Activated CD4-positive, alpha-beta T cell treated with anti-CD3 and anti-CD28 coated beads, Interleukin-2, amount 10 ng/mL, durations not matched to agents 24 days and 14 days (primary cell): ENCODE data around the gene PRMT1. TPM values are rescaled to one million over a fixed set of nuclear protein-coding genes. Genes with fewer than 3 reads are reported as not detected.

Source experiments
- DNase-seq: peaks from one replicate; pipeline ENCODE4 v3.0.0; 2022
- H3K27ac Mint-ChIP-seq: one replicate; pipeline ENCODE4 v1.8.0; 2022; ENCODE audit warnings: mild to moderate bottlenecking, mixed read lengths
- H3K27me3 Mint-ChIP-seq: one replicate; pipeline ENCODE4 v1.8.0; 2022; ENCODE audit warnings: mixed read lengths
- H3K36me3 Mint-ChIP-seq: one replicate; pipeline ENCODE4 v1.8.0; 2022; ENCODE audit warnings: low read depth, mild to moderate bottlenecking, mixed read lengths
- H3K4me1 Mint-ChIP-seq: one replicate; pipeline ENCODE4 v1.8.0; 2021; ENCODE audit warnings: mixed read lengths
- H3K4me3 Mint-ChIP-seq: one replicate; pipeline ENCODE4 v1.8.0; 2022; ENCODE audit warnings: mild to moderate bottlenecking, moderate library complexity, mixed read lengths
- H3K9me3 Mint-ChIP-seq: one replicate; pipeline ENCODE4 v1.8.0; 2021; ENCODE audit warnings: mixed read lengths
- intact Hi-C: fragments of 100-400 bp; cut with micrococcal nuclease; formaldehyde crosslinking; loops from one replicate; pipeline ENCODE4 v1.15.1; 2023
- total RNA-seq: library from RNA; stranded (reverse); gene quantifications from 2 replicates; pipeline ENCODE4 v1.2.3, GENCODE V29; 2022

The PRMT1 gene
- total RNA-seq, 1 donor from 2014 or later = 512 TPM

GRCh38 chr19:49692147-49692506, 15.1 kb downstream of the PRMT1 start:
- Mint-ChIP-seq H3K36me3 (peaks cover 22% of the 10 kb centered on the region), H3K4me1 (peaks cover 19% of the 10 kb centered on the region), H3K27me3 (peaks cover 13% of the 10 kb centered on the region), H3K4me3 (no peak overlapping the region), H3K27ac (no peak overlapping the region), H3K9me3 (no peaks in the 10 kb centered on the region)
- intact Hi-C loops = no loop called here
- no peak for DNase-seq

DNA sequence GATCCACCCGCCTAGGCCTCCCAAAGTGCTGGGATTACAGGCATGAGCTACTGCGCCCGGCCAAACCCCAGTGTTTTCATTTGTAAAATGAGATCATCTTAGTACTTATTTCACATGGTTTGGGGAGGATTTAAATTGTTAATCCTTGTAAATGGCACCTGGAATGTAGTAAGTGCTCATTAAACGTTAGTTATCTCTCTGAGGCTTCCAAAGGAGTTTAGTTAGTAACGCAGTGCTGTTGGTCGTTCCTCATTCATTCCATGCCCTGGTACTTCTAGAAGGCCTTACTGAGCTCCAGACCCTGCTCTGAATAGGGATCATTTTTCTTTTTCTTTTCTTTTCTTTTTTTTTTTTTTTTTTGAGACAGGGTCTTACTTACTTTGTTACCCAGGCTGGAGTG, 19.0 kb downstream of the PRMT1 start:
- intact Hi-C loops = no loop called here
- peaks cover 3% of the 10 kb centered on the region for H3K4me1 Mint-ChIP-seq
- no peak for DNase-seq
- peaks cover 5% of the 10 kb centered on the region for H3K27me3 Mint-ChIP-seq
- no peaks in the 10 kb centered on the region for H3K9me3 Mint-ChIP-seq
- no peak overlapping the region for H3K27ac Mint-ChIP-seq
- no peaks in the 10 kb centered on the region for H3K36me3 Mint-ChIP-seq
- H3K4me3 Mint-ChIP-seq = no peak overlapping the region

- H3K36me3 Mint-ChIP-seq = no peaks in the 10 kb centered on the region
- no peak for DNase-seq
- peaks cover 5% of the 10 kb centered on the region for H3K27me3 Mint-ChIP-seq
- no peak overlapping the region for H3K27ac Mint-ChIP-seq
- intact Hi-C loops = no loop called here
- H3K9me3 Mint-ChIP-seq = no peaks in the 10 kb centered on the region
- H3K4me1 Mint-ChIP-seq = no peaks in the 10 kb centered on the region
- H3K4me3 Mint-ChIP-seq = no peak overlapping the region
Measured at GRCh38 chr19:49696865-49697264, 19.8 kb downstream of the PRMT1 start.

- H3K36me3 Mint-ChIP-seq = no peaks in the 10 kb centered on the region
- no peak overlapping the region for H3K4me3 Mint-ChIP-seq
- H3K27ac Mint-ChIP-seq = no peak overlapping the region
- H3K27me3 Mint-ChIP-seq = no peaks in the 10 kb centered on the region
- no peaks in the 10 kb centered on the region for H3K9me3 Mint-ChIP-seq
- intact Hi-C loops = no loop called here
- DNase-seq = no peak
- H3K4me1 Mint-ChIP-seq = no peaks in the 10 kb centered on the region
Measured at GRCh38 chr19:49699364-49699763, 22.3 kb downstream of the PRMT1 start.

- Mint-ChIP-seq H3K36me3 (no peaks in the 10 kb centered on the region), H3K4me1 (no peaks in the 10 kb centered on the region), H3K27me3 (no peaks in the 10 kb centered on the region), H3K27ac (no peak overlapping the region), H3K9me3 (no peaks in the 10 kb centered on the region), H3K4me3 (no peak overlapping the region)
- DNase-seq = peak; percentile 62
- intact Hi-C loops = loop anchor here (2.0 kb wide), 1 partner anchor 16 kb away; no protein-coding TSS in a partner anchor
Measured at GRCh38 chr19:49700563-49700962, 23.5 kb downstream of the PRMT1 start.

GRCh38 chr19:49701271-49701786, 24.3 kb downstream of the PRMT1 start:
- no peak overlapping the region for H3K27ac Mint-ChIP-seq
- no peaks in the 10 kb centered on the region for H3K4me1 Mint-ChIP-seq
- intact Hi-C loops = loop anchor here (2.0 kb wide), 1 partner anchor 15 kb away; no protein-coding TSS in a partner anchor
- no peaks in the 10 kb centered on the region for H3K27me3 Mint-ChIP-seq
- H3K9me3 Mint-ChIP-seq = no peaks in the 10 kb centered on the region
- no peaks in the 10 kb centered on the region for H3K36me3 Mint-ChIP-seq
- DNase-seq = no peak
- no peak overlapping the region for H3K4me3 Mint-ChIP-seq

GRCh38 chr19:49704888-49705642, 28.0 kb downstream of the PRMT1 start:
- H3K36me3 Mint-ChIP-seq = no peaks in the 10 kb centered on the region
- H3K27ac Mint-ChIP-seq = no peak overlapping the region
- no peak for DNase-seq
- no peaks in the 10 kb centered on the region for H3K4me1 Mint-ChIP-seq
- no peaks in the 10 kb centered on the region for H3K9me3 Mint-ChIP-seq
- no peaks in the 10 kb centered on the region for H3K27me3 Mint-ChIP-seq
- intact Hi-C loops = no loop called here
- H3K4me3 Mint-ChIP-seq = no peak overlapping the region

- Mint-ChIP-seq H3K4me1 (no peaks in the 10 kb centered on the region), H3K4me3 (no peak overlapping the region), H3K9me3 (no peaks in the 10 kb centered on the region), H3K27ac (no peak overlapping the region), H3K36me3 (no peaks in the 10 kb centered on the region), H3K27me3 (no peaks in the 10 kb centered on the region)
- intact Hi-C loops = no loop called here
- DNase-seq = no peak
Measured at GRCh38 chr19:49705919-49706318, 28.8 kb downstream of the PRMT1 start.

GRCh38 chr19:49710372-49710951, 33.4 kb downstream of the PRMT1 start:
- intact Hi-C loops = no loop called here
- H3K36me3 Mint-ChIP-seq = no peaks in the 10 kb centered on the region
- no peak for DNase-seq
- H3K4me3 Mint-ChIP-seq = no peak overlapping the region
- H3K9me3 Mint-ChIP-seq = no peaks in the 10 kb centered on the region
- peaks cover 4% of the 10 kb centered on the region for H3K4me1 Mint-ChIP-seq
- no peaks in the 10 kb centered on the region for H3K27me3 Mint-ChIP-seq
- no peak overlapping the region for H3K27ac Mint-ChIP-seq

DNA sequence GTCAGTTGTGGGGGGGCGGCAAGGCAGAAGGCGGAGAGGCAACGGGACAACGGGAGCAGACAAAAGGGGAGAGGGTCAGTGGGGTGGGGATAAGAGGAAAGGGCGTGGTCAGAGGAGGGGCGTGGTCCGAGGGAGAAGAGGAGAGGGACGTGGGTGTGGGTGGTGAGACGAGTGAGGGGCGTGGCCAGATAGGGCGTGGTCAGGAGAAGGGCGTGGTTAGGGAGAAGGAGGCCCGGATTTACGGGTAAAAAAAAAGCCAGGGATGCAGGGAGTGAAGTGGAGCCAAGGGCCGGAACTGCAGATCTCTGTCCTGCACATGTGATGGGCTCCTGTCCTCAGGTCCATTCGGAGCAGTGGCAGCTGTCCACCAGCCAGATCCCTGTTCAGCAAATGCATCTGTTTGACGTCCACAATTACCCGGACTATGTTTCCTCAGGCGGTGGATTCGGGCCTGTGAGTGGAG, 35.4 kb downstream of the PRMT1 start:
- no peaks in the 10 kb centered on the region for H3K36me3 Mint-ChIP-seq
- H3K27ac Mint-ChIP-seq = no peak overlapping the region
- DNase-seq = no peak
- intact Hi-C loops = no loop called here
- H3K4me1 Mint-ChIP-seq = peaks cover 8% of the 10 kb centered on the region
- no peaks in the 10 kb centered on the region for H3K9me3 Mint-ChIP-seq
- H3K27me3 Mint-ChIP-seq = no peaks in the 10 kb centered on the region
- H3K4me3 Mint-ChIP-seq = no peak overlapping the region

DNA sequence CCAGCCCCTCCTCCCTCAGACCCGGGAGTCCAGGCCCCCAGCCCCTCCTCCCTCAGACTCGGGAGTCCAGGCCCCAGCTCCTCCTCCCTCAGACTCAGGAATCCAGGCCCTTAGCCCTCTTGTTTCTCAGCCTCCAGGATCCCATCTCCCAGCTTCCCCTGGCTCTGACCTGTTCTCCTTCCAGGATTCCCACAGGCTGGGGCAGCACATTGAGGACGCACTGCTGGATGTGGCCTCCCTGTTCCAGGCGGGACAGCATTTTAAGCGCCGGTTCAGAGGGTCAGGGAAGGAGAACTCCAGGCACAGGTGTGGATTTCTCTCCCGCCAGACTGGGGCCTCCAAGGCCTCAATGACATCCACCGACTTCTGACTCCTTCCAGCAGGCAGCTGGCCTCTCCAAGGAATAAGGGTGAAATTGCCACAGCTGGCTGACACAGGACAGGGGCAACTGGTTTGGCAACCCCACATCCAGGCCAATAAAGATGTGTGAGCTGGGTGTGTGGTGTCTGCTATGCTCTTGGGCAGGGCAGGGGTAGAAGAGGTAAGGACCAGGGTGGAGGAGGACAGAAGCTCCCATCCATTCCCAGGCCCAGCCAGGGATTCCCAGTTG, 36.3 kb downstream of the PRMT1 start:
- intact Hi-C loops = no loop called here
- H3K27ac Mint-ChIP-seq = no peak overlapping the region
- no peaks in the 10 kb centered on the region for H3K27me3 Mint-ChIP-seq
- no peaks in the 10 kb centered on the region for H3K9me3 Mint-ChIP-seq
- no peak for DNase-seq
- H3K4me3 Mint-ChIP-seq = no peak overlapping the region
- peaks cover 12% of the 10 kb centered on the region for H3K4me1 Mint-ChIP-seq
- no peaks in the 10 kb centered on the region for H3K36me3 Mint-ChIP-seq

DNA sequence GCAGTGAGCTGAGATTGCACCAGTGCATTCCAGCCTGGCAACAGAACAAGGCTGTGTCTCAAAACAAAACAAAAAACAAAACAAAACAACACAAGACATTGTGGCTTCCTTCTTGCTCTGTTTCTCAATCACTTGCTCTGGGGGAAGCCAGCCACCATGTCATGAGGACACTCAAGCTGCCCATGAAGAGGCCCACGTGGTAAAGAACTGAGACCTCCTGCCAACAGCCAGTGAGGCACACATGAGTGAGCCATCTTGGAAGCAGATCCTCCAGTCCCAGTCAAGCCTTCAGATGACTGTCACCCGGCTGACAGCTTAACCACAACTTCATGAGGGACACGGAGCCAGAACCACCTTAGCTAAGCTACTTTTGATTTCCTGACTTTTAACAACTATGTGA, 39.1 kb downstream of the PRMT1 start:
- Mint-ChIP-seq H3K36me3 (no peaks in the 10 kb centered on the region), H3K27ac (peak overlapping the region; percentile 29), H3K4me1 (peaks cover 12% of the 10 kb centered on the region), H3K27me3 (no peaks in the 10 kb centered on the region), H3K4me3 (no peak overlapping the region), H3K9me3 (no peaks in the 10 kb centered on the region)
- intact Hi-C loops = loop anchor here (2.0 kb wide), 1 partner anchor 15 kb away; no protein-coding TSS in a partner anchor
- no peak for DNase-seq

DNA sequence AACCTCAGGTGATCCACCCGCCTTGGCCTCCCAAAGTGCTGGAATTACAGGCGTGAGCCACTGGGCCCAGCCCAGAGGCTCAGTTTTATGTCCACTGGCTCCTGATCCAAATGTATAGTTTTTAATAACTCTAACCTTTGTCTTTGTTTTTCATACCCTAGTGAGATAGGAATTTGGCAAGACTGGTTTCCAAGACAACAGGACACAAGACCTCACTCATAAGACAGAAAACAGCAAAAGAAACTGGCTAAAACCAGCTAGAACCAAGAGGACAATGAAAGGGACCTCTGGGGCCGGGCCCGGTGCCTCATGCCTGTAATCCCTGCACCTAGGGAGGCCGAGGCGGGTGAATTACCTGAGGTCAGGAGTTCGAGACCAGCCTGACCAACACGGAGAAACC, 41.4 kb downstream of the PRMT1 start:
- no peak for DNase-seq
- no peaks in the 10 kb centered on the region for H3K9me3 Mint-ChIP-seq
- no peaks in the 10 kb centered on the region for H3K27me3 Mint-ChIP-seq
- peak overlapping the region; percentile 35 for H3K4me3 Mint-ChIP-seq
- peaks cover 8% of the 10 kb centered on the region for H3K4me1 Mint-ChIP-seq
- intact Hi-C loops = no loop called here
- no peak overlapping the region for H3K27ac Mint-ChIP-seq
- H3K36me3 Mint-ChIP-seq = no peaks in the 10 kb centered on the region

DNA sequence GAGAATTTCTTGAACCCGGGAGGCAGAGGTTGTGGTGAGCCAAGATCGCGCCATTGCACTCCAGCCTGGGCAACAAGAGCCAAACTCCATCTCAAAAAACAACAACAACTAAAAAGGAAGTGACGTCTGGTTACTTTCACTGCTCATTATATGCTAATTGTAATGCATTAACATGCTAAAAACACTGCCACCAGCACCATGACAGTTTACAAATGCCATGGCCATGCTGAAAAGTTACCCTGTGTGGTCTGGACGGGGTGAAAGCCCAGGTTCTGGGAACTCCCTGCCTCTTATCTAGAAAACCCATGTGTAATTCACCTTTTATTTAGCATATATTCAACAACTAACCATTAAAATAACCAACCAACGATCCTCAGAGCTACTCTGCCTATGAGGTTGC, 41.9 kb downstream of the PRMT1 start:
- no peaks in the 10 kb centered on the region for H3K9me3 Mint-ChIP-seq
- no peak for DNase-seq
- no peak overlapping the region for H3K4me3 Mint-ChIP-seq
- H3K36me3 Mint-ChIP-seq = no peaks in the 10 kb centered on the region
- no peak overlapping the region for H3K27ac Mint-ChIP-seq
- intact Hi-C loops = no loop called here
- no peaks in the 10 kb centered on the region for H3K27me3 Mint-ChIP-seq
- peaks cover 8% of the 10 kb centered on the region for H3K4me1 Mint-ChIP-seq
